LNCaP clone FGC (cell line): ENCODE results near the gene CLIC6.
A peak's percentile ranks its signal among the peaks of the same experiment; 100 is the strongest.

ENCODE experiments used
- DNase-seq: peaks from one replicate; pipeline ENCODE4 v3.0.0-alpha.2; 2011; ENCODE audit warnings: low read depth
- H3K4me3 ChIP-seq: 2 replicates; pipeline ENCODE4 v1.5.1; 2011; ENCODE audit warnings: mild to moderate bottlenecking, low read depth, low read length, control low read depth
- CTCF ChIP-seq: IDR thresholded peaks from 2 replicates; pipeline ENCODE4 v1.5.1; 2012; ENCODE audit warnings: mild to moderate bottlenecking; ENCODE audit not compliant: control insufficient read depth, insufficient read depth; ENCODE audit errors: extremely low read depth

CLIC6 gene

GRCh38 chr21:34679051-34679450, 10.3 kb downstream of the CLIC6 start:
- DNase-seq, result no peak
- TF ChIP-seq CTCF, result no peak

GRCh38 chr21:34684174-34684876, 15.5 kb downstream of the CLIC6 start:
- TF ChIP-seq CTCF, result no peak
- DNase-seq, result no peak

More at GRCh38 chr21:34679051-34679450, 10.3 kb downstream of the CLIC6 start:
- H3K4me3 ChIP-seq, result no peak overlapping the region

GRCh38 chr21:34687065-34687464, 18.3 kb downstream of the CLIC6 start:
- TF ChIP-seq CTCF, result no peak
- DNase-seq, result no peak
- no peak overlapping the region for H3K4me3 ChIP-seq

More at GRCh38 chr21:34684174-34684876, 15.5 kb downstream of the CLIC6 start:
- H3K4me3 ChIP-seq, result no peak overlapping the region

GRCh38 chr21:34687745-34688144, 19.0 kb downstream of the CLIC6 start:
- no peak for TF ChIP-seq CTCF
- H3K4me3 ChIP-seq, result no peak overlapping the region
- no peak for DNase-seq

- TF ChIP-seq CTCF, result no peak
- no peak for DNase-seq
- no peak overlapping the region for H3K4me3 ChIP-seq
Measured at GRCh38 chr21:34688145-34688544, 19.4 kb downstream of the CLIC6 start.

- DNase-seq, result no peak
- no peak for TF ChIP-seq CTCF
- H3K4me3 ChIP-seq, result no peak overlapping the region
Measured at GRCh38 chr21:34688715-34689114, 19.9 kb downstream of the CLIC6 start.

GRCh38 chr21:34690041-34690792, 21.4 kb downstream of the CLIC6 start:
- H3K4me3 ChIP-seq, result no peak overlapping the region
- no peak for TF ChIP-seq CTCF
- peak; percentile 45 for DNase-seq
